Measurements from ENCODE around the gene LRP1. TPM values are rescaled to one million over a fixed set of nuclear protein-coding genes. Genes with fewer than 3 reads are reported as not detected.

The LRP1 gene
- total and polyA plus RNA-seq, 2 experiments from 2014 or later = 26.6 to 145 TPM

DNA sequence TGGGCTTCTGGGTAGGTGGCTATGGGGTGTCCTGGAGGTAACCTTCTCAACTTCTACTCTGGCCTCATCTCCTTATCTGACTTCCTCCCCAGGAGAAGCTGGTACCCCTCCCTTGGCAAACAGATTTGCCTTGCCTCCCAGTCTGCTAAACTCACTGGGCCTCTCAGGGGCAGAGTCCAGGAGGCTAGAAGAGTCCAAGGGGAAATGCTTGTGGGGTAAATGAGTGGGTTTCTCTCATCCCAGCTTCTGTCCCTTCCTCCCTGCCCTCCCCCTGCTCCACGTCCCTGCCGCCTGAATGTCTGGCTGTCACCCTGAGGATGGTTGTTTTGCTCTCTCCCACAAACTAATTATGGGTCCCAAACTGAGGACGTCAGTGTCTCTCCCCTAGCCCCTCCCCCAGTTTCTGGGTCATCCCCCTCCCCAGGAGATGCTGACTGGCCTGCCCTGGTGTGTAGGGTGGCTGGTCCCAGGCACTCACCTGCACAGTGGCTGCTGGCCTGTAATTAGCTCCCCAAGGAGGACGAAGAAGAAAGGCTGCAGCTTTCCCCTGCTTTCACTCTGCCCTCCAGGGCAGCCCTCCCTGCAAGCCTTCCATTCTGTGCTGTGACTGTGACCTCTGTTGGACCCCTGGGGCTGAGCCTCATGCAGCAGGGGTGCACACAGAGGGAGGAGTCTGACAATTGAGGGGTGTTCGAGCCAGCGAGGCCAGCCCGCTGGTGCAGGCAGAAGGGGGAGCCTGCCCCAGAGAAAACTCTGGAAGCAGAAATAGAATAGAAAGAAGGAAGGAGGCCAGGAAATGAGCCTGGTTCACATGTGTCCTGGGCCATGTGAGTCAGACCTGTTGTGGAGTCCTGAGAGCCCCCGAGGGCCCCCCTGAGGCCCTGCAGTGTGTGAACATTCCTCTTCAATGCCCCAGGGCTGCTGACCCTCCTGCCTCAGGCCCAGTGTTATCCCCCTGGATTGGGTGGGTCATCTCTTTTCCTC is 19.0 kb downstream of the LRP1 start, which contains the start of gene LRP1-AS (continued):
- TF ChIP-seq ZNF462 (CRISPR knock-in tag; IDR thresholded peaks at IDR 0.05) (no peak), JUNB (IDR thresholded peaks at IDR 0.05; ENCODE audit: unreplicated experiment) (no peak)

GRCh38 chr12:57148469-57149244 is 20.4 kb downstream of the LRP1 start:
- peaks cover 17% of the 10 kb centered on the region for H3K27me3 Mint-ChIP-seq (ENCODE audit: insufficient read depth, low read depth, poor library complexity)
- no peak for DNase-seq (ENCODE audit: low spot score)
- Histone ChIP-seq H2AFZ (no peak overlapping the region), H3K9me2 (ENCODE audit: insufficient read depth) (no peaks in the 10 kb centered on the region), H3K27me3 (ENCODE audit: insufficient read depth) (no peaks in the 10 kb centered on the region), H3K4me3 (no peak overlapping the region), H3K27ac (ENCODE audit: low read depth) (peak overlapping the region; percentile 59; the same call in 1 of the 2 replicates), H3K79me2 (replicated peaks; ENCODE audit: insufficient read depth) (no peaks in the 10 kb centered on the region), H4K20me1 (replicated peaks; ENCODE audit: insufficient read depth) (peaks cover 5% of the 10 kb centered on the region), H3K4me2 (no peak overlapping the region), H3K4me1 (ENCODE audit: insufficient read depth) (no peaks in the 10 kb centered on the region), H3F3A (replicated peaks; ENCODE audit: low read depth) (0 out of 2 replicates have a peak, but pooled peaks cover 3% of the 10 kb centered on the region), H3K36me3 (ENCODE audit: insufficient read depth) (peaks cover 11% of the 10 kb centered on the region; the same call in 1 of the 2 replicates)
- H3K9me3 Mint-ChIP-seq = no peaks in the 10 kb centered on the region
- no peak for ATAC-seq
- peaks cover 47% of the 10 kb centered on the region for H3K4me1 Mint-ChIP-seq
- H3K4me3 Mint-ChIP-seq = no peak overlapping the region
- peaks cover 86% of the 10 kb centered on the region for H3K36me3 Mint-ChIP-seq (ENCODE audit: low read depth)
- 0 out of 2 replicates have a peak overlapping the region, but pooled peaks have one; percentile 17 for H3K27ac Mint-ChIP-seq
- no peak for TF ChIP-seq NANOG (IDR thresholded peaks at IDR 0.05; ENCODE audit: borderline replicate concordance)
- no peak for TF ChIP-seq EZH2 (IDR thresholded peaks at IDR 0.05; ENCODE audit: low read depth, unreplicated experiment)
- TF ChIP-seq EZH2phosphoT487 (IDR thresholded peaks at IDR 0.05; ENCODE audit: unreplicated experiment) = no peak
- TF ChIP-seq, protein P1, sequence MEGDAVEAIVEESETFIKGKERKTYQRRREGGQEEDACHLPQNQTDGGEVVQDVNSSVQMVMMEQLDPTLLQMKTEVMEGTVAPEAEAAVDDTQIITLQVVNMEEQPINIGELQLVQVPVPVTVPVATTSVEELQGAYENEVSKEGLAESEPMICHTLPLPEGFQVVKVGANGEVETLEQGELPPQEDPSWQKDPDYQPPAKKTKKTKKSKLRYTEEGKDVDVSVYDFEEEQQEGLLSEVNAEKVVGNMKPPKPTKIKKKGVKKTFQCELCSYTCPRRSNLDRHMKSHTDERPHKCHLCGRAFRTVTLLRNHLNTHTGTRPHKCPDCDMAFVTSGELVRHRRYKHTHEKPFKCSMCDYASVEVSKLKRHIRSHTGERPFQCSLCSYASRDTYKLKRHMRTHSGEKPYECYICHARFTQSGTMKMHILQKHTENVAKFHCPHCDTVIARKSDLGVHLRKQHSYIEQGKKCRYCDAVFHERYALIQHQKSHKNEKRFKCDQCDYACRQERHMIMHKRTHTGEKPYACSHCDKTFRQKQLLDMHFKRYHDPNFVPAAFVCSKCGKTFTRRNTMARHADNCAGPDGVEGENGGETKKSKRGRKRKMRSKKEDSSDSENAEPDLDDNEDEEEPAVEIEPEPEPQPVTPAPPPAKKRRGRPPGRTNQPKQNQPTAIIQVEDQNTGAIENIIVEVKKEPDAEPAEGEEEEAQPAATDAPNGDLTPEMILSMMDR (conservative IDR thresholded peaks at IDR 0.05; ENCODE audit: low read depth in 2 of 2) = no peak
- no peak for TF ChIP-seq ZNF331 (CRISPR knock-in tag; IDR thresholded peaks at IDR 0.05; ENCODE audit: low read depth)
- TF ChIP-seq JUNB (IDR thresholded peaks at IDR 0.05; ENCODE audit: unreplicated experiment) = no peak
- no peak for TF ChIP-seq STAT1 (IDR thresholded peaks at IDR 0.05; ENCODE audit: unreplicated experiment)
- no peak for TF ChIP-seq ZNF114 (CRISPR knock-in tag; IDR thresholded peaks at IDR 0.05)
- no peak for TF ChIP-seq CREB1 (CRISPR knock-in tag; IDR thresholded peaks at IDR 0.05; ENCODE audit: low read depth)
- no peak for TF ChIP-seq POLR2AphosphoS5 (IDR thresholded peaks at IDR 0.05; ENCODE audit: low read depth)
